GM10248 (cell line): ENCODE data around the gene GPR17.

Experiments used
- CTCF ChIA-PET: fragments of 300-600 bp; sonication (Branson Sonifier 250); formaldehyde crosslinking; extraction: SDS; loops from one replicate; lab custom pipeline; 2021; ENCODE audit warnings: antibody characterized with exemption; lab: Yijun Ruan, JAX
- POLR2A ChIA-PET: fragments of 350-650 bp; sonication (Branson Sonifier 250); formaldehyde crosslinking; extraction: SDS; loops from one replicate; lab custom pipeline; 2020; ENCODE audit warnings: antibody characterized with exemption; lab: Yijun Ruan, JAX
- DNase-seq: peaks from one replicate; pipeline ENCODE4 v3.0.0; 2012; ENCODE audit errors: extremely low spot score
- CTCF ChIP-seq: IDR thresholded peaks from 2 replicates; pipeline ENCODE4 v1.5.1; 2012; ENCODE audit warnings: mild to moderate bottlenecking, low read depth; ENCODE audit errors: extremely low read depth, missing control alignments, control extremely low read depth

GPR17 gene

GRCh38 chr2:127655209-127656073, 9.5 kb downstream of the GPR17 start:
- ChIA-PET POLR2A (no interaction called here), CTCF (interaction anchor here (1.0 to 1.1 kb wide), 2 partner anchors 15 to 64 kb away, joined by 3 to 5 read pairs; no protein-coding TSS in a partner anchor)
- no peak for TF ChIP-seq CTCF
- no peak for DNase-seq

GRCh38 chr2:127656569-127657231, 10.7 kb downstream of the GPR17 start:
- CTCF ChIA-PET, result interaction anchor here (2.5 kb wide), 1 partner anchor 65 kb away, joined by 9 read pairs; no protein-coding TSS in a partner anchor
- no peak for DNase-seq
- POLR2A ChIA-PET, result no interaction called here
- no peak for TF ChIP-seq CTCF

GRCh38 chr2:127657232-127657595, 11.3 kb downstream of the GPR17 start:
- TF ChIP-seq CTCF, result no peak
- DNase-seq, result no peak
- POLR2A ChIA-PET, result no interaction called here
- CTCF ChIA-PET, result interaction anchor here (2.5 kb wide), 1 partner anchor 66 kb away, joined by 9 read pairs; no protein-coding TSS in a partner anchor

- ChIA-PET POLR2A (no interaction called here), CTCF (interaction anchor here (2.5 kb wide), 1 partner anchor 67 kb away, joined by 9 read pairs; no protein-coding TSS in a partner anchor)
- no peak for DNase-seq
- TF ChIP-seq CTCF, result no peak
Measured at GRCh38 chr2:127658146-127658545, 12.2 kb downstream of the GPR17 start.

- CTCF ChIA-PET, result interaction anchor here (2.5 kb wide), 1 partner anchor 67 kb away, joined by 9 read pairs; no protein-coding TSS in a partner anchor
Measured at GRCh38 chr2:127658641-127659407, 12.9 kb downstream of the GPR17 start.

More at GRCh38 chr2:127658641-127659407, 12.9 kb downstream of the GPR17 start:
- TF ChIP-seq CTCF, result no peak
- no peak for DNase-seq
- POLR2A ChIA-PET, result no interaction called here
